Testis (tissue), 2 donors: Measurements from ENCODE around the gene LMCD1.

Experiments used
- CTCF ChIP-seq, 3 experiments: fragments of 450-650 bp in 2 of 3; fragments of 200-600 bp in 1 of 3; sonication (generic) in 1 of 3; IDR thresholded peaks; one replicate each; pipeline ENCODE4 v1.5.1; 2016 to 2019; ENCODE audit warnings: antibody characterized with exemption in 3 of 3, mild to moderate bottlenecking in 2 of 3, moderate library complexity in 1 of 3
- POLR2A ChIP-seq: fragments of 450-650 bp; IDR thresholded peaks from one replicate; pipeline ENCODE4 v1.6.1; 2017; ENCODE audit warnings: antibody characterized with exemption, mild to moderate bottlenecking, moderate library complexity

DNA sequence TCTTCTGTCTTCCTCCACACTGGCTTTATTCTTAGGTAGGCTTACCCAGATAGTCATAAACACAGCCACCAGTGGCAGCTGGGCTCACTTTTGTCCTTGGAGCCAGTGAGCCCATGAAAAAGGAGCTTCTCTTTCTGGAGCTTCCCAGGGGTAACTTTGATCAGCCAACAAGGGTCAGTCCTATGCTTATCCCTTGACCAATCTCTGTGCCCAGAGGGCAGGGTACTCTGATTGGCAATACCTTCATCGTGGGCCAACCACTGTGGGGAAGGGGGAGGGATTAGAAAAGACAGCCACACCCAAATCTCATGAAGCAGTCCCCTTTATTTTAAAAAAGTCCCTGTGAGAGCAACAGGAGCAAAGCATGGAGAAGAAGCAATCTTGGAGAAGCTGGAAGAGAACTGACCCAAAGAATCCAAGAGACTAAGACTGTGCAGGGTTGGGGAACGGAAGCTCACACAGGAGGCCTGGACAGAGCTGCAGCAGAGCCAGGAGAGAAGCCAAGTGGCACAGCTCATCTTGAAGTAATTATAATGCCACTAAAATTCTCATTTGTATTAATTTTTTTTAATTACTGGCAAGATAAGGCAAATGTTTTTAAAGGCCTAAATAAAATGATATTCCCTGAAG is 72.5 kb downstream of the LMCD1 start:
- TF ChIP-seq CTCF (IDR thresholded peaks at IDR 0.05) (no peak), POLR2A (no peak)
